ENCODE measurements around the gene RAB40A. TPM values are rescaled to one million over a fixed set of nuclear protein-coding genes. Genes with fewer than 3 reads are reported as not detected.

The RAB40A gene
- total RNA-seq, 1 experiment from 2014 or later = not detected

- H3K9me3 ChIP-seq (ENCODE audit: control insufficient read depth in 1 of 2, insufficient read depth in 1 of 2, low read depth in 1 of 2, low read length in 2 of 2) = no peaks in the 10 kb centered on the region
- H2AFZ ChIP-seq (ENCODE audit: low read depth, low read length, poor library complexity, severe bottlenecking) = no peak overlapping the region
- RAD21 ChIA-PET (ENCODE audit: low non-redundant PET in 1 of 2, low total read pairs in 2 of 2, uncharacterized antibody in 2 of 2, unreplicated experiment in 2 of 2) = interaction anchor here (0.7 to 0.8 kb wide), 3 partner anchors 9 to 254 kb away, joined by 3 read pairs; no protein-coding TSS in a partner anchor
- intact Hi-C loops (cut with micrococcal nuclease) = loop anchor here (1.0 to 2.0 kb wide), 2 partner anchors 122 to 253 kb away; no protein-coding TSS in a partner anchor
- no peaks in the 10 kb centered on the region for H3K36me3 ChIP-seq (ENCODE audit: control insufficient read depth in 1 of 2, insufficient read depth in 2 of 2, low read length in 2 of 2)
- CTCF ChIA-PET = interaction anchor here (1.0 to 2.2 kb wide), 8 partner anchors 9 to 513 kb away, joined by 3 to 21 read pairs (median 4); no protein-coding TSS in a partner anchor
- no peak overlapping the region for H3K9ac ChIP-seq (ENCODE audit: low read length)
- BruUV-seq (replicated peaks) = no TSS peak
- H3K4me2 ChIP-seq (ENCODE audit: low read length) = peak overlapping the region; percentile 12; the same call in 1 of the 2 replicates
- H3K9me2 ChIP-seq (ENCODE audit: insufficient read depth) = no peaks in the 10 kb centered on the region
- no peak overlapping the region for H3K4me3 ChIP-seq (replicated peaks in 1 of 2; ENCODE audit: low read depth in 1 of 2, low read length in 2 of 2)
- no peak overlapping the region for H3K27ac ChIP-seq (ENCODE audit: low read depth, low read length)
- DNase-seq (ENCODE audit: low read depth, low spot score) = peak; percentile 21
- H4K20me1 ChIP-seq (ENCODE audit: insufficient read depth) = no peaks in the 10 kb centered on the region
- H3K4me1 ChIP-seq (ENCODE audit: control insufficient read depth in 1 of 2, insufficient read depth in 2 of 2, low read length in 2 of 2) = no peaks in the 10 kb centered on the region
- ATAC-seq = peak; percentile 91
- no peaks in the 10 kb centered on the region for H3K27me3 ChIP-seq (ENCODE audit: insufficient read depth, low read length)
- TF ChIP-seq POLR2AphosphoS5 (IDR thresholded peaks at IDR 0.05; ENCODE audit: low read depth, low read length) = no peak
- TF ChIP-seq CTCF (IDR thresholded peaks at IDR 0.05 in 2 of 3, conservative IDR thresholded peaks at IDR 0.05 in 1 of 3; ENCODE audit: borderline replicate concordance in 1 of 3, insufficient read depth in 1 of 3, low read depth in 2 of 3, low read length in 2 of 3) = peak; percentile 59 to 71 (median 67); a peak in 5 of 6 replicates
- TF ChIP-seq RAD21 (IDR thresholded peaks at IDR 0.05; ENCODE audit: low read depth) = peak; percentile 74
- no peaks in the 10 kb centered on the region for H3K79me2 ChIP-seq (ENCODE audit: insufficient read depth, low read length)
- POLR2A ChIA-PET = no interaction called here
Observed at GRCh38 chrX:103464774-103465117, 54.5 kb downstream of the RAB40A start.

- Histone ChIP-seq H3K9me2 (ENCODE audit: insufficient read depth) (no peaks in the 10 kb centered on the region), H3K9ac (ENCODE audit: low read length) (no peak overlapping the region), H3K79me2 (ENCODE audit: insufficient read depth, low read length) (no peaks in the 10 kb centered on the region), H3K27ac (ENCODE audit: low read depth, low read length) (no peak overlapping the region), H3K36me3 (ENCODE audit: control insufficient read depth in 1 of 2, insufficient read depth in 2 of 2, low read length in 2 of 2) (no peaks in the 10 kb centered on the region), H2AFZ (ENCODE audit: low read depth, low read length, poor library complexity, severe bottlenecking) (no peak overlapping the region), H3K4me1 (ENCODE audit: control insufficient read depth in 1 of 2, insufficient read depth in 2 of 2, low read length in 2 of 2) (no peaks in the 10 kb centered on the region), H3K27me3 (ENCODE audit: insufficient read depth, low read length) (no peaks in the 10 kb centered on the region), H3K4me3 (replicated peaks in 1 of 2; ENCODE audit: low read depth in 1 of 2, low read length in 2 of 2) (no peak overlapping the region), H3K4me2 (ENCODE audit: low read length) (peak overlapping the region; percentile 12; the same call in 1 of the 2 replicates), H3K9me3 (ENCODE audit: control insufficient read depth in 1 of 2, insufficient read depth in 1 of 2, low read depth in 1 of 2, low read length in 2 of 2) (no peaks in the 10 kb centered on the region), H4K20me1 (ENCODE audit: insufficient read depth) (no peaks in the 10 kb centered on the region)
- POLR2A ChIA-PET = no interaction called here
- RAD21 ChIA-PET (ENCODE audit: low non-redundant PET in 1 of 2, low total read pairs in 2 of 2, uncharacterized antibody in 2 of 2, unreplicated experiment in 2 of 2) = interaction anchor here (0.6 to 0.8 kb wide), 4 partner anchors 9 to 309 kb away, joined by 3 to 4 read pairs (median 3); no protein-coding TSS in a partner anchor
- CTCF ChIA-PET = interaction anchor here (0.7 to 2.2 kb wide), 13 partner anchors 9 to 513 kb away, joined by 3 to 21 read pairs (median 3); no protein-coding TSS in a partner anchor
- ATAC-seq = peak; percentile 82
- DNase-seq (ENCODE audit: low read depth, low spot score) = peak; percentile 8
- intact Hi-C loops (cut with micrococcal nuclease) = loop anchor here (1.0 to 2.0 kb wide), 2 partner anchors 121 to 253 kb away; no protein-coding TSS in a partner anchor
- TF ChIP-seq ZNF274 (IDR thresholded peaks at IDR 0.05; ENCODE audit: low read depth, low read length) = no peak
- peak in 2 of 3 experiments; percentile 28 to 35; a peak in 3 of 6 replicates for TF ChIP-seq CTCF (IDR thresholded peaks at IDR 0.05 in 2 of 3, conservative IDR thresholded peaks at IDR 0.05 in 1 of 3; ENCODE audit: borderline replicate concordance in 1 of 3, insufficient read depth in 1 of 3, low read depth in 2 of 3, low read length in 2 of 3)
- BruUV-seq (replicated peaks) = no TSS peak
Observed at GRCh38 chrX:103464072-103464773, 55.1 kb downstream of the RAB40A start.
